Measurements from ENCODE around the gene CST9. TPM values are rescaled to one million over a fixed set of nuclear protein-coding genes. Genes with fewer than 3 reads are reported as not detected.

Gene CST9
- total RNA-seq, 3 donors from 2014 or later (not counting 1 experiment from before 2014, with no cell fraction given) = not detected

- H3K9me3 Mint-ChIP-seq = no peaks in the 10 kb centered on the region
Observed at GRCh38 chr20:23604306-23604705, 1.4 kb downstream of the CST9 start.

GRCh38 chr20:23603321-23603720 is 2.4 kb downstream of the CST9 start:
- H3K27me3 Mint-ChIP-seq (ENCODE audit: low read depth in 2 of 2) = peaks cover 0 to 2% of the 10 kb centered on the region in 2 donors
- no peak overlapping the region for H3K27ac ChIP-seq (ENCODE audit: low read length)
- H3K4me1 Mint-ChIP-seq = peaks cover 11 to 12% of the 10 kb centered on the region in 2 donors
- no peaks in the 10 kb centered on the region for H3K9me3 ChIP-seq (ENCODE audit: control insufficient read depth, insufficient read depth, low read length)
- intact Hi-C loops (cut with micrococcal nuclease) = no loop called here
- H3K36me3 ChIP-seq (ENCODE audit: control insufficient read depth, insufficient read depth, low read length) = no peaks in the 10 kb centered on the region
- no peak for TF ChIP-seq CTCF (IDR thresholded peaks at IDR 0.05)
- no peak for ATAC-seq
- WGBS (ENCODE audit: insufficient coverage) = 77% methylated on average over 4 of the region's 4 CpGs
- peaks cover 17% of the 10 kb centered on the region for H3K4me1 ChIP-seq (ENCODE audit: control insufficient read depth, insufficient read depth, low read length)
- no peaks in the 10 kb centered on the region for H3K36me3 Mint-ChIP-seq
- H3K27me3 ChIP-seq (ENCODE audit: control insufficient read depth, insufficient read depth, low read length) = no peaks in the 10 kb centered on the region
- no peak overlapping the region for H3K4me3 Mint-ChIP-seq
- H3K4me3 ChIP-seq (ENCODE audit: low read length) = no peak overlapping the region
- no peaks in the 10 kb centered on the region for H3K9me3 Mint-ChIP-seq
- H3K27ac Mint-ChIP-seq = no peak overlapping the region
- no peak for DNase-seq

More at GRCh38 chr20:23604306-23604705, 1.4 kb downstream of the CST9 start:
- no peaks in the 10 kb centered on the region for H3K27me3 ChIP-seq (ENCODE audit: control insufficient read depth, insufficient read depth, low read length)
- H3K4me1 ChIP-seq (ENCODE audit: control insufficient read depth, insufficient read depth, low read length) = peaks cover 17% of the 10 kb centered on the region
- no peak overlapping the region for H3K4me3 Mint-ChIP-seq
- H3K4me3 ChIP-seq (ENCODE audit: low read length) = no peak overlapping the region
- no peaks in the 10 kb centered on the region for H3K9me3 ChIP-seq (ENCODE audit: control insufficient read depth, insufficient read depth, low read length)
- no peak for TF ChIP-seq CTCF (IDR thresholded peaks at IDR 0.05)
- 92% methylated on average over 1 of the region's 1 CpG for WGBS (ENCODE audit: insufficient coverage)
- ATAC-seq (no peak), DNase-seq (no peak)
- H3K27ac Mint-ChIP-seq = no peak overlapping the region
- no peak overlapping the region for H3K27ac ChIP-seq (ENCODE audit: low read length)
- intact Hi-C loops (cut with micrococcal nuclease) = no loop called here
- H3K36me3 Mint-ChIP-seq = no peaks in the 10 kb centered on the region
- no peaks in the 10 kb centered on the region for H3K36me3 ChIP-seq (ENCODE audit: control insufficient read depth, insufficient read depth, low read length)
- peaks cover 11 to 12% of the 10 kb centered on the region in 2 donors for H3K4me1 Mint-ChIP-seq
- peaks cover 0 to 2% of the 10 kb centered on the region in 2 donors for H3K27me3 Mint-ChIP-seq (ENCODE audit: low read depth in 2 of 2)

GRCh38 chr20:23602699-23603098 is 3.0 kb downstream of the CST9 start:
- Mint-ChIP-seq H3K4me1 (peaks cover 11 to 12% of the 10 kb centered on the region in 2 donors), H3K27ac (no peak overlapping the region), H3K27me3 (ENCODE audit: low read depth in 2 of 2) (peaks cover 2 to 4% of the 10 kb centered on the region in 2 donors), H3K4me3 (no peak overlapping the region), H3K9me3 (no peaks in the 10 kb centered on the region), H3K36me3 (no peaks in the 10 kb centered on the region)
- no peaks in the 10 kb centered on the region for H3K9me3 ChIP-seq (ENCODE audit: control insufficient read depth, insufficient read depth, low read length)
- DNase-seq (no peak), ATAC-seq (no peak)
- H3K27ac ChIP-seq (ENCODE audit: low read length) = no peak overlapping the region
- 74% methylated on average over 6 of the region's 6 CpGs for WGBS (ENCODE audit: insufficient coverage)
- peaks cover 17% of the 10 kb centered on the region for H3K4me1 ChIP-seq (ENCODE audit: control insufficient read depth, insufficient read depth, low read length)
- intact Hi-C loops (cut with micrococcal nuclease) = no loop called here
- H3K27me3 ChIP-seq (ENCODE audit: control insufficient read depth, insufficient read depth, low read length) = no peaks in the 10 kb centered on the region
- no peak overlapping the region for H3K4me3 ChIP-seq (ENCODE audit: low read length)
- no peak for TF ChIP-seq CTCF (IDR thresholded peaks at IDR 0.05)
- no peaks in the 10 kb centered on the region for H3K36me3 ChIP-seq (ENCODE audit: control insufficient read depth, insufficient read depth, low read length)

GRCh38 chr20:23602241-23602640 is 3.5 kb downstream of the CST9 start:
- H3K36me3 Mint-ChIP-seq = no peaks in the 10 kb centered on the region
- no peak for TF ChIP-seq CTCF (IDR thresholded peaks at IDR 0.05)
- DNase-seq = no peak
- H3K4me3 Mint-ChIP-seq = no peak overlapping the region
- H3K27me3 Mint-ChIP-seq (ENCODE audit: low read depth in 2 of 2) = peaks cover 2 to 9% of the 10 kb centered on the region in 2 donors
- no peak overlapping the region for H3K4me3 ChIP-seq (ENCODE audit: low read length)
- 7% methylated on average over 2 of the region's 2 CpGs for WGBS (ENCODE audit: insufficient coverage)
- peaks cover 11% of the 10 kb centered on the region in 2 donors for H3K4me1 Mint-ChIP-seq
- ATAC-seq = no peak
- no peaks in the 10 kb centered on the region for H3K9me3 ChIP-seq (ENCODE audit: control insufficient read depth, insufficient read depth, low read length)
- no peak overlapping the region for H3K27ac Mint-ChIP-seq
- no peaks in the 10 kb centered on the region for H3K36me3 ChIP-seq (ENCODE audit: control insufficient read depth, insufficient read depth, low read length)
- H3K9me3 Mint-ChIP-seq = no peaks in the 10 kb centered on the region
- peaks cover 17% of the 10 kb centered on the region for H3K4me1 ChIP-seq (ENCODE audit: control insufficient read depth, insufficient read depth, low read length)
- H3K27ac ChIP-seq (ENCODE audit: low read length) = no peak overlapping the region
- no peaks in the 10 kb centered on the region for H3K27me3 ChIP-seq (ENCODE audit: control insufficient read depth, insufficient read depth, low read length)
- intact Hi-C loops (cut with micrococcal nuclease) = no loop called here
